ENCODE measurements around the gene TOX2. TPM values are rescaled to one million over a fixed set of nuclear protein-coding genes. Genes with fewer than 3 reads are reported as not detected.

TOX2 gene
- total RNA-seq, 1 experiment from 2014 or later = 2.7 TPM

- H3K27ac Mint-ChIP-seq (ENCODE audit: low read depth, unreplicated experiment) = no peak overlapping the region
- no peak for DNase-seq (ENCODE audit: unreplicated experiment)
- intact Hi-C loops (cut with micrococcal nuclease) = no loop called here
- H3K9me3 Mint-ChIP-seq (ENCODE audit: unreplicated experiment) = peaks cover 1% of the 10 kb centered on the region
- POLR2A ChIA-PET = no interaction called here
- H3K27me3 Mint-ChIP-seq (ENCODE audit: insufficient read depth, unreplicated experiment) = no peaks in the 10 kb centered on the region
- TF ChIP-seq, protein P1, sequence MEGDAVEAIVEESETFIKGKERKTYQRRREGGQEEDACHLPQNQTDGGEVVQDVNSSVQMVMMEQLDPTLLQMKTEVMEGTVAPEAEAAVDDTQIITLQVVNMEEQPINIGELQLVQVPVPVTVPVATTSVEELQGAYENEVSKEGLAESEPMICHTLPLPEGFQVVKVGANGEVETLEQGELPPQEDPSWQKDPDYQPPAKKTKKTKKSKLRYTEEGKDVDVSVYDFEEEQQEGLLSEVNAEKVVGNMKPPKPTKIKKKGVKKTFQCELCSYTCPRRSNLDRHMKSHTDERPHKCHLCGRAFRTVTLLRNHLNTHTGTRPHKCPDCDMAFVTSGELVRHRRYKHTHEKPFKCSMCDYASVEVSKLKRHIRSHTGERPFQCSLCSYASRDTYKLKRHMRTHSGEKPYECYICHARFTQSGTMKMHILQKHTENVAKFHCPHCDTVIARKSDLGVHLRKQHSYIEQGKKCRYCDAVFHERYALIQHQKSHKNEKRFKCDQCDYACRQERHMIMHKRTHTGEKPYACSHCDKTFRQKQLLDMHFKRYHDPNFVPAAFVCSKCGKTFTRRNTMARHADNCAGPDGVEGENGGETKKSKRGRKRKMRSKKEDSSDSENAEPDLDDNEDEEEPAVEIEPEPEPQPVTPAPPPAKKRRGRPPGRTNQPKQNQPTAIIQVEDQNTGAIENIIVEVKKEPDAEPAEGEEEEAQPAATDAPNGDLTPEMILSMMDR (IDR thresholded peaks at IDR 0.05; ENCODE audit: unreplicated experiment) = no peak
- no peaks in the 10 kb centered on the region for H3K4me1 Mint-ChIP-seq (ENCODE audit: insufficient read depth, unreplicated experiment)
- no peak overlapping the region for H3K4me3 Mint-ChIP-seq (ENCODE audit: unreplicated experiment)
- no peaks in the 10 kb centered on the region for H3K36me3 Mint-ChIP-seq (ENCODE audit: insufficient read depth, unreplicated experiment)
- BruUV-seq (replicated peaks) = no TSS peak
- CTCF ChIA-PET = interaction anchor here (0.6 to 1.3 kb wide), 3 partner anchors 18 to 970 kb away, joined by 3 to 4 read pairs (median 4); no protein-coding TSS in a partner anchor
These were observed 79.9 kb downstream of the TOX2 start for GRCh38 chr20:43994486-43995100.

DNA sequence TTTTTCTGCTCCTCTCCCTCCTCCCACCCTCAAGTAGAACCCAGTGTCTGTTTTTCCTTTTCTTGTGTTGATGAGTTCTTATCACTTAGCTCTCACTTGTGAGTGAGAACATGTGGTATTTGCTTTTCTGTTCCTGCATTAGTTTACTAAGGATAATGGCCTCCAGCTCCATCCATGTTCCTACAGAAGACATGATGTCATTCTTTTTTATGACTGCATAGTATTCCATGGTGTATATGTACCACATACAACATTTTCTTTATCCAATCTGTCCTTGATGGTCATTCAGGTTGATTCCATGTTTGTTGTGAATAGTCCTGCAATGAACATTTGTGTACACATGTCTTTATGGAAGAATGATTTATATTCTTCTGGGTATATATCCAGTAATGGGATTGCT is 81.0 kb downstream of the TOX2 start:
- CTCF ChIA-PET = interaction anchor here (1.1 kb wide), 1 partner anchor 85 kb away, joined by 3 read pairs; no protein-coding TSS in a partner anchor
- no peaks in the 10 kb centered on the region for H3K27me3 Mint-ChIP-seq (ENCODE audit: insufficient read depth, unreplicated experiment)
- no peak for DNase-seq (ENCODE audit: unreplicated experiment)
- H3K27ac Mint-ChIP-seq (ENCODE audit: low read depth, unreplicated experiment) = no peak overlapping the region
- peaks cover 7% of the 10 kb centered on the region for H3K9me3 Mint-ChIP-seq (ENCODE audit: unreplicated experiment)
- no peaks in the 10 kb centered on the region for H3K4me1 Mint-ChIP-seq (ENCODE audit: insufficient read depth, unreplicated experiment)
- intact Hi-C loops (cut with micrococcal nuclease) = no loop called here
- H3K36me3 Mint-ChIP-seq (ENCODE audit: insufficient read depth, unreplicated experiment) = no peaks in the 10 kb centered on the region
- BruUV-seq (replicated peaks) = no TSS peak
- H3K4me3 Mint-ChIP-seq (ENCODE audit: unreplicated experiment) = no peak overlapping the region
- TF ChIP-seq, protein P1 (IDR thresholded peaks at IDR 0.05; ENCODE audit: unreplicated experiment) = no peak
- POLR2A ChIA-PET = interaction anchor here (0.6 to 0.7 kb wide), 4 partner anchors 13 to 332 kb away, joined by 3 to 5 read pairs (median 3); no protein-coding TSS in a partner anchor

DNA sequence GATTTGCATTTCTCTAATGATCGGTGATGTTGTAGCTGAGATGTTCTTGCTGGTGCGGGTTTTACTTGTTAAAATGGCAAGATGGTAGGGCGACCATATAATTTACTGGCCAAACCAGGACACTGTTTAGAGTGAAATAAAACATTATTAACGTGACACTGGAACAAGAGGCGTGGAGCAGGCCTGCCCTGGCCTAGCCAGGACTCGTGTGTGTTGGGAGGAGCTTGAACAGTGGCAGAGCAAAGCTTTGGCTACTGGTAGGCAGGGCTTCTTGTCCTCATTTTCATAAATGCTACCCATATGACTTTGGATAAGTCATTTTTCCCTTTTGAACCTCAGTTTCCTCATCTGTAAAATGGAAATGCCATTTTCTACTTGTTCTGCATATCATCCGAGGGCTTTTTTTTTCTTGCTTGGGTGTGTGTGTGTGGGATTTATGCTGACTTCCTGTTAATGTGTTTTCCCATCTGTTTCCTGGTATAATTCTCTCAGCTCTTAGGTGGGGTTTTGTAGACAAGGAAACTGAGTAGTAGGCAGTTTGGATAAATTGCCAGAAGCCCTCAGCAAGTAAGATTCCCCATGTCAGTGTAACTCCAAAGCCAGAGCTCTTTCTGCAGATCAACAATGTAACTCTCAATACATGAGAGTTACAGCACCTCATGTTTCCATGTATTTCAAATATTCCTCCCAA is 81.7 kb downstream of the TOX2 start:
- no TSS peak for BruUV-seq (replicated peaks)
- POLR2A ChIA-PET = interaction anchor here (0.6 to 0.7 kb wide), 3 partner anchors 20 to 331 kb away, joined by 3 to 5 read pairs (median 3); no protein-coding TSS in a partner anchor
- intact Hi-C loops (cut with micrococcal nuclease) = no loop called here
- Mint-ChIP-seq H3K27ac (ENCODE audit: low read depth, unreplicated experiment) (no peak overlapping the region), H3K27me3 (ENCODE audit: insufficient read depth, unreplicated experiment) (no peaks in the 10 kb centered on the region), H3K4me3 (ENCODE audit: unreplicated experiment) (no peak overlapping the region), H3K4me1 (ENCODE audit: insufficient read depth, unreplicated experiment) (no peaks in the 10 kb centered on the region), H3K9me3 (ENCODE audit: unreplicated experiment) (peaks cover 7% of the 10 kb centered on the region), H3K36me3 (ENCODE audit: insufficient read depth, unreplicated experiment) (no peaks in the 10 kb centered on the region)
- CTCF ChIA-PET = interaction anchor here (0.5 to 1.3 kb wide), 5 partner anchors 9 to 84 kb away, joined by 3 to 4 read pairs (median 3); no protein-coding TSS in a partner anchor
- TF ChIP-seq, protein P1 (IDR thresholded peaks at IDR 0.05; ENCODE audit: unreplicated experiment) = no peak
- no peak for DNase-seq (ENCODE audit: unreplicated experiment)

GRCh38 chr20:43999848-44000247 is 85.2 kb downstream of the TOX2 start:
- TF ChIP-seq, protein P1 (IDR thresholded peaks at IDR 0.05; ENCODE audit: unreplicated experiment) = no peak
- DNase-seq (ENCODE audit: unreplicated experiment) = no peak
- H3K4me3 Mint-ChIP-seq (ENCODE audit: unreplicated experiment) = no peak overlapping the region
- BruUV-seq (replicated peaks) = no TSS peak
- H3K27ac Mint-ChIP-seq (ENCODE audit: low read depth, unreplicated experiment) = no peak overlapping the region
- intact Hi-C loops (cut with micrococcal nuclease) = no loop called here
- no peaks in the 10 kb centered on the region for H3K27me3 Mint-ChIP-seq (ENCODE audit: insufficient read depth, unreplicated experiment)
- H3K9me3 Mint-ChIP-seq (ENCODE audit: unreplicated experiment) = peaks cover 7% of the 10 kb centered on the region
- H3K36me3 Mint-ChIP-seq (ENCODE audit: insufficient read depth, unreplicated experiment) = no peaks in the 10 kb centered on the region
- ChIA-PET CTCF (interaction anchor here (0.6 to 1.2 kb wide), 3 partner anchors 10 to 606 kb away, joined by 3 to 4 read pairs (median 3); no protein-coding TSS in a partner anchor), POLR2A (interaction anchor here (1.5 kb wide), 1 partner anchor 10 kb away, joined by 3 read pairs; no protein-coding TSS in a partner anchor)
- no peaks in the 10 kb centered on the region for H3K4me1 Mint-ChIP-seq (ENCODE audit: insufficient read depth, unreplicated experiment)
